Thyroid gland (tissue), 4 donors: ENCODE measurements around the gene KLHL2.

Experiments used
- POLR2A ChIP-seq, 2 donors: fragments of 450-650 bp; IDR thresholded peaks; one replicate each; pipeline ENCODE4 v1.6.1; 2017; ENCODE audit warnings: antibody characterized with exemption in 2 of 2, mild to moderate bottlenecking in 2 of 2, moderate library complexity in 1 of 2
- TF ChIP-seq, protein P1 (sequence below), 6 experiments: fragments of 200-600 bp in 3 of 6; fragments of 450-650 bp in 3 of 6; sonication (generic) in 3 of 6; IDR thresholded peaks; one replicate each; pipeline ENCODE4 v1.5.1; 2016 to 2019; ENCODE audit warnings: antibody characterized with exemption in 6 of 6, mild to moderate bottlenecking in 2 of 6, inconsistent platforms in 1 of 6, moderate library complexity in 1 of 6

DNA sequence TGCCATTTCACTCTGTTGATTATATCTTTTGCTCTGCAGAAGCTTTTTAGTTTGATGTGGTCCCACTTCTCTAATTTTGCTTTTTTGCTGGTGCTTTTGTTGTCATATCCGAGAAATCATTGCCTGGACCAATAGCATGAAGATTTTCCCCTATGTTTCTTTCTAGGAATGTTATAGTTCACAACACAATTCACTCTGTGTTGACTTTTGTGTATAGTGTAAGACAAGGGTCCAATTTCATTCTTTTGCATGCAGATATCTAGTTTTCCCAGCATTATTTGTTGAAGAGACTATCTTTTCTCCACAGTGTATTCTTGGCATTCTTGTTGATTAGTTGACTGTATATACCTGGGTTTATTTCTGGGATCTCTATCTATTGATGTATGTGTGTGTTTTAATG, 163.2 kb downstream of the KLHL2 start:
- TF ChIP-seq, protein P1, sequence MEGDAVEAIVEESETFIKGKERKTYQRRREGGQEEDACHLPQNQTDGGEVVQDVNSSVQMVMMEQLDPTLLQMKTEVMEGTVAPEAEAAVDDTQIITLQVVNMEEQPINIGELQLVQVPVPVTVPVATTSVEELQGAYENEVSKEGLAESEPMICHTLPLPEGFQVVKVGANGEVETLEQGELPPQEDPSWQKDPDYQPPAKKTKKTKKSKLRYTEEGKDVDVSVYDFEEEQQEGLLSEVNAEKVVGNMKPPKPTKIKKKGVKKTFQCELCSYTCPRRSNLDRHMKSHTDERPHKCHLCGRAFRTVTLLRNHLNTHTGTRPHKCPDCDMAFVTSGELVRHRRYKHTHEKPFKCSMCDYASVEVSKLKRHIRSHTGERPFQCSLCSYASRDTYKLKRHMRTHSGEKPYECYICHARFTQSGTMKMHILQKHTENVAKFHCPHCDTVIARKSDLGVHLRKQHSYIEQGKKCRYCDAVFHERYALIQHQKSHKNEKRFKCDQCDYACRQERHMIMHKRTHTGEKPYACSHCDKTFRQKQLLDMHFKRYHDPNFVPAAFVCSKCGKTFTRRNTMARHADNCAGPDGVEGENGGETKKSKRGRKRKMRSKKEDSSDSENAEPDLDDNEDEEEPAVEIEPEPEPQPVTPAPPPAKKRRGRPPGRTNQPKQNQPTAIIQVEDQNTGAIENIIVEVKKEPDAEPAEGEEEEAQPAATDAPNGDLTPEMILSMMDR (IDR thresholded peaks at IDR 0.05), result no peak
- no peak for TF ChIP-seq POLR2A (IDR thresholded peaks at IDR 0.05)
